ENCODE data around the gene PPM1H.

Gene PPM1H

GRCh38 chr12:62859321-62859737 lies 75.6 kb downstream of the PPM1H start:
- Histone ChIP-seq H3K27me3 (ENCODE audit: control insufficient read depth in 1 of 2, insufficient read depth in 1 of 2, low read length in 2 of 2) (no peaks in the 10 kb centered on the region), H3K9ac (ENCODE audit: low read length) (no peak overlapping the region), H3K14ac (ENCODE audit: low read length in 2 of 2) (no peak overlapping the region), H2AFZ (ENCODE audit: low read depth, low read length) (no peak overlapping the region), H4K91ac (ENCODE audit: low read length) (no peak overlapping the region), H3K36me3 (ENCODE audit: control insufficient read depth in 1 of 2, insufficient read depth in 2 of 2, low read depth in 1 of 2, low read length in 2 of 2) (no peaks in the 10 kb centered on the region), H3K27ac (ENCODE audit: low read length, poor library complexity, severe bottlenecking) (no peak overlapping the region), H3K79me1 (replicated peaks; ENCODE audit: low read length, poor library complexity, severe bottlenecking) (peaks cover 7% of the 10 kb centered on the region), H2BK15ac (ENCODE audit: low read depth, poor library complexity, severe bottlenecking) (no peak overlapping the region), H2AK5ac (ENCODE audit: low read length, severe bottlenecking) (peak overlapping the region; percentile 15), H3K18ac (ENCODE audit: low read depth in 1 of 2, low read length in 2 of 2) (no peak overlapping the region), H4K8ac (ENCODE audit: low read length) (no peak overlapping the region), H2BK12ac (ENCODE audit: low read length in 2 of 2) (no peak overlapping the region), H3K23ac (ENCODE audit: low read length in 2 of 2) (no peak overlapping the region), H3K4me3 (ENCODE audit: insufficient read depth in 1 of 2, low read depth in 1 of 2, low read length in 2 of 2) (no peak overlapping the region), H3K4me1 (ENCODE audit: control insufficient read depth, insufficient read depth, low read depth, low read length) (peaks cover 7% of the 10 kb centered on the region), H2BK120ac (ENCODE audit: low read depth, low read length) (no peak overlapping the region), H3K4me2 (ENCODE audit: low read length, poor library complexity, severe bottlenecking) (no peak overlapping the region), H3K9me3 (ENCODE audit: control insufficient read depth, low read length) (no peaks in the 10 kb centered on the region), H2BK5ac (ENCODE audit: low read depth, low read length, poor library complexity, severe bottlenecking) (no peak overlapping the region), H3K4ac (ENCODE audit: low read depth in 1 of 2, low read length in 2 of 2) (no peak overlapping the region)
- no peak for DNase-seq
- 100% methylated on average over 1 of the region's 1 CpG for WGBS

GRCh38 chr12:62856454-62856853 lies 78.5 kb downstream of the PPM1H start:
- Histone ChIP-seq H2BK120ac (ENCODE audit: low read depth, low read length) (no peak overlapping the region), H3K4me3 (ENCODE audit: insufficient read depth in 1 of 2, low read depth in 1 of 2, low read length in 2 of 2) (no peak overlapping the region), H2BK15ac (ENCODE audit: low read depth, poor library complexity, severe bottlenecking) (no peak overlapping the region), H2AK5ac (ENCODE audit: low read length, severe bottlenecking) (no peak overlapping the region), H3K9ac (ENCODE audit: low read length) (no peak overlapping the region), H3K23ac (ENCODE audit: low read length in 2 of 2) (no peak overlapping the region), H3K14ac (ENCODE audit: low read length in 2 of 2) (no peak overlapping the region), H4K8ac (ENCODE audit: low read length) (no peak overlapping the region), H2BK5ac (ENCODE audit: low read depth, low read length, poor library complexity, severe bottlenecking) (no peak overlapping the region), H3K79me1 (replicated peaks; ENCODE audit: low read length, poor library complexity, severe bottlenecking) (peaks cover 4% of the 10 kb centered on the region), H3K18ac (ENCODE audit: low read depth in 1 of 2, low read length in 2 of 2) (no peak overlapping the region), H2AFZ (ENCODE audit: low read depth, low read length) (no peak overlapping the region), H3K9me3 (ENCODE audit: control insufficient read depth, low read length) (no peaks in the 10 kb centered on the region), H2BK12ac (ENCODE audit: low read length in 2 of 2) (no peak overlapping the region), H3K4me2 (ENCODE audit: low read length, poor library complexity, severe bottlenecking) (no peak overlapping the region), H3K27me3 (ENCODE audit: control insufficient read depth in 1 of 2, insufficient read depth in 1 of 2, low read length in 2 of 2) (no peaks in the 10 kb centered on the region), H3K27ac (ENCODE audit: low read length, poor library complexity, severe bottlenecking) (no peak overlapping the region), H3K4me1 (ENCODE audit: control insufficient read depth, insufficient read depth, low read depth, low read length) (no peaks in the 10 kb centered on the region), H3K36me3 (ENCODE audit: control insufficient read depth in 1 of 2, insufficient read depth in 2 of 2, low read depth in 1 of 2, low read length in 2 of 2) (no peaks in the 10 kb centered on the region), H4K91ac (ENCODE audit: low read length) (no peak overlapping the region), H3K4ac (ENCODE audit: low read depth in 1 of 2, low read length in 2 of 2) (no peak overlapping the region)
- no peak for DNase-seq
- WGBS = 100% methylated on average over 1 of the region's 1 CpG

- H3K14ac ChIP-seq (ENCODE audit: low read length in 2 of 2) = no peak overlapping the region
- no peak overlapping the region for H3K4ac ChIP-seq (ENCODE audit: low read depth in 1 of 2, low read length in 2 of 2)
- peaks cover 5% of the 10 kb centered on the region for H3K79me1 ChIP-seq (replicated peaks; ENCODE audit: low read length, poor library complexity, severe bottlenecking)
- WGBS = 100% methylated on average over 3 of the region's 4 CpGs
- no peak overlapping the region for H3K9ac ChIP-seq (ENCODE audit: low read length)
- H2BK15ac ChIP-seq (ENCODE audit: low read depth, poor library complexity, severe bottlenecking) = no peak overlapping the region
- no peak overlapping the region for H2BK5ac ChIP-seq (ENCODE audit: low read depth, low read length, poor library complexity, severe bottlenecking)
- H4K8ac ChIP-seq (ENCODE audit: low read length) = no peak overlapping the region
- H2BK12ac ChIP-seq (ENCODE audit: low read length in 2 of 2) = no peak overlapping the region
- no peak overlapping the region for H3K27ac ChIP-seq (ENCODE audit: low read length, poor library complexity, severe bottlenecking)
- H3K18ac ChIP-seq (ENCODE audit: low read depth in 1 of 2, low read length in 2 of 2) = no peak overlapping the region
- no peak overlapping the region for H2AFZ ChIP-seq (ENCODE audit: low read depth, low read length)
- H3K4me3 ChIP-seq (ENCODE audit: insufficient read depth in 1 of 2, low read depth in 1 of 2, low read length in 2 of 2) = no peak overlapping the region
- H3K4me2 ChIP-seq (ENCODE audit: low read length, poor library complexity, severe bottlenecking) = no peak overlapping the region
- no peak overlapping the region for H4K91ac ChIP-seq (ENCODE audit: low read length)
- H3K27me3 ChIP-seq (ENCODE audit: control insufficient read depth in 1 of 2, insufficient read depth in 1 of 2, low read length in 2 of 2) = no peaks in the 10 kb centered on the region
- H2AK5ac ChIP-seq (ENCODE audit: low read length, severe bottlenecking) = no peak overlapping the region
- H3K9me3 ChIP-seq (ENCODE audit: control insufficient read depth, low read length) = no peaks in the 10 kb centered on the region
- no peak overlapping the region for H3K23ac ChIP-seq (ENCODE audit: low read length in 2 of 2)
- no peak overlapping the region for H2BK120ac ChIP-seq (ENCODE audit: low read depth, low read length)
- H3K36me3 ChIP-seq (ENCODE audit: control insufficient read depth in 1 of 2, insufficient read depth in 2 of 2, low read depth in 1 of 2, low read length in 2 of 2) = no peaks in the 10 kb centered on the region
- DNase-seq = no peak
- peaks cover 3% of the 10 kb centered on the region for H3K4me1 ChIP-seq (ENCODE audit: control insufficient read depth, insufficient read depth, low read depth, low read length)
These were observed 80.9 kb downstream of the PPM1H start for GRCh38 chr12:62854024-62854423.

- H4K91ac ChIP-seq (ENCODE audit: low read length) = no peak overlapping the region
- no CpG with 5 or more reads among the region's 1 CpG for WGBS
These were observed 85.6 kb downstream of the PPM1H start for GRCh38 chr12:62849398-62849797.

More at GRCh38 chr12:62849398-62849797, 85.6 kb downstream of the PPM1H start:
- Histone ChIP-seq H3K4me3 (ENCODE audit: insufficient read depth in 1 of 2, low read depth in 1 of 2, low read length in 2 of 2) (no peak overlapping the region), H3K18ac (ENCODE audit: low read depth in 1 of 2, low read length in 2 of 2) (no peak overlapping the region), H2BK15ac (ENCODE audit: low read depth, poor library complexity, severe bottlenecking) (no peak overlapping the region), H2BK12ac (ENCODE audit: low read length in 2 of 2) (no peak overlapping the region), H3K4ac (ENCODE audit: low read depth in 1 of 2, low read length in 2 of 2) (no peak overlapping the region), H2BK120ac (ENCODE audit: low read depth, low read length) (no peak overlapping the region), H4K8ac (ENCODE audit: low read length) (no peak overlapping the region), H3K27me3 (ENCODE audit: control insufficient read depth in 1 of 2, insufficient read depth in 1 of 2, low read length in 2 of 2) (no peaks in the 10 kb centered on the region), H3K9ac (ENCODE audit: low read length) (no peak overlapping the region), H3K79me1 (replicated peaks; ENCODE audit: low read length, poor library complexity, severe bottlenecking) (peaks cover 9% of the 10 kb centered on the region), H3K4me1 (ENCODE audit: control insufficient read depth, insufficient read depth, low read depth, low read length) (peaks cover 9% of the 10 kb centered on the region), H2BK5ac (ENCODE audit: low read depth, low read length, poor library complexity, severe bottlenecking) (no peak overlapping the region), H3K4me2 (ENCODE audit: low read length, poor library complexity, severe bottlenecking) (no peak overlapping the region), H3K36me3 (ENCODE audit: control insufficient read depth in 1 of 2, insufficient read depth in 2 of 2, low read depth in 1 of 2, low read length in 2 of 2) (no peaks in the 10 kb centered on the region), H3K27ac (ENCODE audit: low read length, poor library complexity, severe bottlenecking) (peak overlapping the region; percentile 1), H3K23ac (ENCODE audit: low read length in 2 of 2) (no peak overlapping the region), H2AK5ac (ENCODE audit: low read length, severe bottlenecking) (peak overlapping the region; percentile 1), H3K14ac (ENCODE audit: low read length in 2 of 2) (no peak overlapping the region), H3K9me3 (ENCODE audit: control insufficient read depth, low read length) (no peaks in the 10 kb centered on the region), H2AFZ (ENCODE audit: low read depth, low read length) (no peak overlapping the region)
- DNase-seq = no peak

Data from mesenchymal stem cell (in vitro differentiated cells and primary cell).